Neural progenitor cell (in vitro differentiated cells): ENCODE measurements around the gene RAB6D.
"Not testable (repeated sequence)": the region's sequence is repeated elsewhere in the genome, so short reads cannot be mapped to it uniquely, and the experiment has no call there.

Experiments
- CTCF ChIP-seq: fragments of 200-600 bp; sonication (generic); IDR thresholded peaks from 2 replicates; pipeline ENCODE4 v1.5.1; 2017; ENCODE audit warnings: antibody characterized with exemption, mild to moderate bottlenecking
- EZH2 ChIP-seq: fragments of 200-600 bp; sonication (generic); IDR thresholded peaks from 2 replicates; pipeline ENCODE4 v1.6.1; 2017; ENCODE audit warnings: antibody characterized with exemption, mild to moderate bottlenecking, moderate library complexity
- EZH2phosphoT487 ChIP-seq: fragments of 200-600 bp; sonication (generic); IDR thresholded peaks from 2 replicates; pipeline ENCODE4 v1.6.1; 2017; ENCODE audit warnings: antibody characterized with exemption

- peak; percentile 35 for TF ChIP-seq CTCF
- not testable (repeated sequence) for TF ChIP-seq EZH2phosphoT487, EZH2
Observed at GRCh38 chr2:131361773-131362172, 2.2 kb downstream of the RAB6D start.
